ENCODE measurements around the gene USP8.
"Not testable (repeated sequence)": the region's sequence is repeated elsewhere in the genome, so short reads cannot be mapped to it uniquely, and the experiment has no call there.

DNA sequence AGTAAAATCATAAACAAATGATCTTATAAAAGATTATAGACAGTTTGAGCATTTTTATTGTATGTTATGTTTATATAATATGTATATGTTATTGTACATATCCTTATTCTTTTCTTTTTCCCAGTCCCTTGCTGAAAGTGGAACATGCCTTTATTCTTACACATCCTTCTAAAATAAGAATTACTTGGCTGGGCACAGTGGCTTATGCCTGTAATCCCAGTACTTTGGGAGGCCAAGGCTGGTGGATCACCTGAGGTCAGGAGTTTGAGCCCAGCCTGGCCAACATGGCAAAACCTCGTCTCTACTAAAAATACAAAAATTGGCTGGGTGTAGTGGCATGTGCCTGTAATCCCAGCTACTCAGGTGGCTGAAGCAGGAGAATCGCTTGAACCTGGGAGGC, 70.3 kb downstream of the USP8 start:
- TF ChIP-seq, protein P1, sequence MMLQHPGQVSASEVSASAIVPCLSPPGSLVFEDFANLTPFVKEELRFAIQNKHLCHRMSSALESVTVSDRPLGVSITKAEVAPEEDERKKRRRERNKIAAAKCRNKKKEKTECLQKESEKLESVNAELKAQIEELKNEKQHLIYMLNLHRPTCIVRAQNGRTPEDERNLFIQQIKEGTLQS (IDR thresholded peaks at IDR 0.05), result not testable (repeated sequence)
- TF ChIP-seq RXRA (IDR thresholded peaks at IDR 0.05); JUND (IDR thresholded peaks at IDR 0.05); CTCF (IDR thresholded peaks at IDR 0.05; ENCODE audit: low read depth, low read length, missing input control); FOXA1 (IDR thresholded peaks at IDR 0.05); RAD21 (IDR thresholded peaks at IDR 0.05); TAF1 (conservative IDR thresholded peaks at IDR 0.05); HNF4A (conservative IDR thresholded peaks at IDR 0.05); SP1 (IDR thresholded peaks at IDR 0.05); EGR1 (IDR thresholded peaks at IDR 0.05; ENCODE audit: low read depth in 2 of 2): not testable (repeated sequence)
- TF ChIP-seq, protein P2, sequence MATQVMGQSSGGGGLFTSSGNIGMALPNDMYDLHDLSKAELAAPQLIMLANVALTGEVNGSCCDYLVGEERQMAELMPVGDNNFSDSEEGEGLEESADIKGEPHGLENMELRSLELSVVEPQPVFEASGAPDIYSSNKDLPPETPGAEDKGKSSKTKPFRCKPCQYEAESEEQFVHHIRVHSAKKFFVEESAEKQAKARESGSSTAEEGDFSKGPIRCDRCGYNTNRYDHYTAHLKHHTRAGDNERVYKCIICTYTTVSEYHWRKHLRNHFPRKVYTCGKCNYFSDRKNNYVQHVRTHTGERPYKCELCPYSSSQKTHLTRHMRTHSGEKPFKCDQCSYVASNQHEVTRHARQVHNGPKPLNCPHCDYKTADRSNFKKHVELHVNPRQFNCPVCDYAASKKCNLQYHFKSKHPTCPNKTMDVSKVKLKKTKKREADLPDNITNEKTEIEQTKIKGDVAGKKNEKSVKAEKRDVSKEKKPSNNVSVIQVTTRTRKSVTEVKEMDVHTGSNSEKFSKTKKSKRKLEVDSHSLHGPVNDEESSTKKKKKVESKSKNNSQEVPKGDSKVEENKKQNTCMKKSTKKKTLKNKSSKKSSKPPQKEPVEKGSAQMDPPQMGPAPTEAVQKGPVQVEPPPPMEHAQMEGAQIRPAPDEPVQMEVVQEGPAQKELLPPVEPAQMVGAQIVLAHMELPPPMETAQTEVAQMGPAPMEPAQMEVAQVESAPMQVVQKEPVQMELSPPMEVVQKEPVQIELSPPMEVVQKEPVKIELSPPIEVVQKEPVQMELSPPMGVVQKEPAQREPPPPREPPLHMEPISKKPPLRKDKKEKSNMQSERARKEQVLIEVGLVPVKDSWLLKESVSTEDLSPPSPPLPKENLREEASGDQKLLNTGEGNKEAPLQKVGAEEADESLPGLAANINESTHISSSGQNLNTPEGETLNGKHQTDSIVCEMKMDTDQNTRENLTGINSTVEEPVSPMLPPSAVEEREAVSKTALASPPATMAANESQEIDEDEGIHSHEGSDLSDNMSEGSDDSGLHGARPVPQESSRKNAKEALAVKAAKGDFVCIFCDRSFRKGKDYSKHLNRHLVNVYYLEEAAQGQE (IDR thresholded peaks at IDR 0.05), result not testable (repeated sequence)
- TF ChIP-seq, protein P3, sequence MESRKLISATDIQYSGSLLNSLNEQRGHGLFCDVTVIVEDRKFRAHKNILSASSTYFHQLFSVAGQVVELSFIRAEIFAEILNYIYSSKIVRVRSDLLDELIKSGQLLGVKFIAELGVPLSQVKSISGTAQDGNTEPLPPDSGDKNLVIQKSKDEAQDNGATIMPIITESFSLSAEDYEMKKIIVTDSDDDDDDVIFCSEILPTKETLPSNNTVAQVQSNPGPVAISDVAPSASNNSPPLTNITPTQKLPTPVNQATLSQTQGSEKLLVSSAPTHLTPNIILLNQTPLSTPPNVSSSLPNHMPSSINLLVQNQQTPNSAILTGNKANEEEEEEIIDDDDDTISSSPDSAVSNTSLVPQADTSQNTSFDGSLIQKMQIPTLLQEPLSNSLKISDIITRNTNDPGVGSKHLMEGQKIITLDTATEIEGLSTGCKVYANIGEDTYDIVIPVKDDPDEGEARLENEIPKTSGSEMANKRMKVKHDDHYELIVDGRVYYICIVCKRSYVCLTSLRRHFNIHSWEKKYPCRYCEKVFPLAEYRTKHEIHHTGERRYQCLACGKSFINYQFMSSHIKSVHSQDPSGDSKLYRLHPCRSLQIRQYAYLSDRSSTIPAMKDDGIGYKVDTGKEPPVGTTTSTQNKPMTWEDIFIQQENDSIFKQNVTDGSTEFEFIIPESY (IDR thresholded peaks at IDR 0.05), result not testable (repeated sequence)
